Pancreas (tissue), 10 donors: Measurements from ENCODE around the gene PCDH15. TPM values are rescaled to one million over a fixed set of nuclear protein-coding genes. Genes with fewer than 3 reads are reported as not detected.
"Not testable (repeated sequence)": the region's sequence is repeated elsewhere in the genome, so short reads cannot be mapped to it uniquely, and the experiment has no call there.

Source experiments
- ATAC-seq, 4 donors: fragments of 200-7000 bp; cut with Tn5 transposase; one replicate each; pipeline versions ENCODE4 v1.8.0 to v1.9.1; 2020; ENCODE audit warnings: mild to moderate bottlenecking in 4 of 4, moderate library complexity in 4 of 4
- DNase-seq, 6 donors: peaks; one replicate each; pipeline ENCODE4 v3.0.0-alpha.2; 2020
- FAIRE-seq: peaks from 2 replicates; lab custom pipeline; 2012; peaks lifted over from hg19 to GRCh38; lab: Jason Lieb, UNC
- H3K27ac ChIP-seq, 4 donors: fragments of 200-600 bp; sonication (generic); 1 replicate in 3 of 4; 2 replicates in 1 of 4; pipeline versions ENCODE4 v1.5.0 to v1.8.0; 2020
- H3K27me3 ChIP-seq, 4 donors: fragments of 200-600 bp; one replicate each; pipeline ENCODE4 v1.8.0; 2021
- H3K36me3 ChIP-seq, 3 donors: fragments of 200-600 bp; sonication (generic) in 1 of 3; one replicate each; pipeline versions ENCODE4 v1.5.0 to v1.8.0; 2020 to 2021
- H3K4me1 ChIP-seq, 3 donors: fragments of 200-600 bp; one replicate each; pipeline ENCODE4 v1.8.0; 2021
- H3K4me3 ChIP-seq, 4 donors: fragments of 200-600 bp; sonication (generic) in 2 of 4; one replicate each; pipeline versions ENCODE4 v1.5.0 to v1.8.0; 2020 to 2021
- H3K9me3 ChIP-seq, 4 donors: fragments of 200-600 bp; one replicate each; pipeline ENCODE4 v1.8.0; 2021
- WGBS, 2 donors: extraction: QIAGEN DNeasy Blood & Tissue Kit; methylation state at CpG; one replicate each; pipeline ENCODE4 v1.1.7; 2013; 5-methylcytosine and 5-hydroxymethylcytosine counted together
- intact Hi-C, 3 donors: fragments of 100-400 bp; cut with DNase I; formaldehyde crosslinking; loops; one replicate each; pipeline versions ENCODE4 v1.11.1 to v1.14.2; 2022
- polyA plus RNA-seq, 2 donors: library from polyadenylated mRNA; stranded (reverse); fragments of 200-250 nt; gene quantifications; one replicate each; pipeline ENCODE4 v1.2.3, GENCODE V29; 2013
- total RNA-seq, 6 donors: library from RNA; stranded (reverse); fragmentation: NEBNext Ultra II Directional in 4 of 6; extraction: Animal tissue kit (Norgen Biotek cat#: 25700) in 4 of 6; gene quantifications; one replicate each; pipeline versions ENCODE4 v1.2.1 to v1.2.4, GENCODE V29; 2021 to 2023
- TF ChIP-seq, protein P1 (sequence below), 4 donors: fragments of 200-600 bp; sonication (generic) in 3 of 4; IDR thresholded peaks; one replicate each; pipeline versions ENCODE4 v1.5.0 to v1.8.0; 2021; ENCODE audit warnings: antibody characterized with exemption in 4 of 4
- donor health status: healthy with polysubstance abuse.
- donor health status: DM: no; HTN: no; CAD: no; lungs with moderate emphysema.
- donor health status: DM: no; HTN: no; CAD: no.
- donor health status: control.
- donor health status: control.
- donor health status: Bipolar disorder and iron deficiency.
- donor health status: DM: yes; HTN: yes; CAD: no.
- donor health status: DM: no; HTN: no; CAD: no.
- donor health status: DM: no; HTN: no; CAD: no.
- donor health status: DM: yes; HTN: yes; CAD: no.

The PCDH15 gene
- total and polyA plus RNA-seq, 8 donors = 0.31 TPM; not detected in 7

DNA sequence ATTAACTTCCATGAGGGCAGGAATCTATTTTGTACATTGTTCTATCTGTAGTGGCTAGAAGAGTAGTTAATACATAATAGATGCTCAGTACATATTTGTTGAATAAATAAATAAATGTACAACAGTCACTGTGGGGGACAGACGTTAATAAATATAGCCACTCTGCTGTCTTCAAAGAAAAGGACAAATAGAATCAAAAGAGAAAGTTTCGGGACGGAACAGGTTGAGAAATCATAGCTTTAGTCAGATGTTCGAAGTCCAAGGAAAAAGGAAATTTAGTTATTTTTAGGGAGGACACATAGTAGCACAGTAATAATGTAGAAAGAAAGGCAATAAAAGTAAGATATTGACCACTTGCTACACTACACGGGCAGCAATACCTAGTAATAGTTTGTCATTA is 861.4 kb downstream of the PCDH15 start:
- DNase-seq = no peak
- no peak overlapping the region for H3K27ac ChIP-seq
- TF ChIP-seq, protein P1, sequence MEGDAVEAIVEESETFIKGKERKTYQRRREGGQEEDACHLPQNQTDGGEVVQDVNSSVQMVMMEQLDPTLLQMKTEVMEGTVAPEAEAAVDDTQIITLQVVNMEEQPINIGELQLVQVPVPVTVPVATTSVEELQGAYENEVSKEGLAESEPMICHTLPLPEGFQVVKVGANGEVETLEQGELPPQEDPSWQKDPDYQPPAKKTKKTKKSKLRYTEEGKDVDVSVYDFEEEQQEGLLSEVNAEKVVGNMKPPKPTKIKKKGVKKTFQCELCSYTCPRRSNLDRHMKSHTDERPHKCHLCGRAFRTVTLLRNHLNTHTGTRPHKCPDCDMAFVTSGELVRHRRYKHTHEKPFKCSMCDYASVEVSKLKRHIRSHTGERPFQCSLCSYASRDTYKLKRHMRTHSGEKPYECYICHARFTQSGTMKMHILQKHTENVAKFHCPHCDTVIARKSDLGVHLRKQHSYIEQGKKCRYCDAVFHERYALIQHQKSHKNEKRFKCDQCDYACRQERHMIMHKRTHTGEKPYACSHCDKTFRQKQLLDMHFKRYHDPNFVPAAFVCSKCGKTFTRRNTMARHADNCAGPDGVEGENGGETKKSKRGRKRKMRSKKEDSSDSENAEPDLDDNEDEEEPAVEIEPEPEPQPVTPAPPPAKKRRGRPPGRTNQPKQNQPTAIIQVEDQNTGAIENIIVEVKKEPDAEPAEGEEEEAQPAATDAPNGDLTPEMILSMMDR (IDR thresholded peaks at IDR 0.05) = no peak
- no peak for ATAC-seq
- no peak overlapping the region for H3K4me3 ChIP-seq
- no peaks in the 10 kb centered on the region for H3K4me1 ChIP-seq
- H3K9me3 ChIP-seq = no peaks in the 10 kb centered on the region
- H3K36me3 ChIP-seq = no peaks in the 10 kb centered on the region
- intact Hi-C loops = no loop called here
- no peak for FAIRE-seq
- 58 to 72% methylated on average over 5 of the region's 5 CpGs for WGBS, 2 donors
- no peaks in the 10 kb centered on the region for H3K27me3 ChIP-seq

- 42 to 49% methylated on average over 3 of the region's 3 CpGs for WGBS, 2 donors
- H3K4me3 ChIP-seq = no peak overlapping the region
- no peak for DNase-seq
- no peaks in the 10 kb centered on the region for H3K9me3 ChIP-seq
- ATAC-seq = no peak
- TF ChIP-seq, protein P1 (IDR thresholded peaks at IDR 0.05) = no peak
- intact Hi-C loops = no loop called here
- H3K36me3 ChIP-seq = no peaks in the 10 kb centered on the region
- no peaks in the 10 kb centered on the region for H3K27me3 ChIP-seq
- H3K4me1 ChIP-seq = no peaks in the 10 kb centered on the region
- no peak overlapping the region for H3K27ac ChIP-seq
- FAIRE-seq = no peak
Observed at GRCh38 chr10:53930648-53931047, 870.4 kb downstream of the PCDH15 start.

DNA sequence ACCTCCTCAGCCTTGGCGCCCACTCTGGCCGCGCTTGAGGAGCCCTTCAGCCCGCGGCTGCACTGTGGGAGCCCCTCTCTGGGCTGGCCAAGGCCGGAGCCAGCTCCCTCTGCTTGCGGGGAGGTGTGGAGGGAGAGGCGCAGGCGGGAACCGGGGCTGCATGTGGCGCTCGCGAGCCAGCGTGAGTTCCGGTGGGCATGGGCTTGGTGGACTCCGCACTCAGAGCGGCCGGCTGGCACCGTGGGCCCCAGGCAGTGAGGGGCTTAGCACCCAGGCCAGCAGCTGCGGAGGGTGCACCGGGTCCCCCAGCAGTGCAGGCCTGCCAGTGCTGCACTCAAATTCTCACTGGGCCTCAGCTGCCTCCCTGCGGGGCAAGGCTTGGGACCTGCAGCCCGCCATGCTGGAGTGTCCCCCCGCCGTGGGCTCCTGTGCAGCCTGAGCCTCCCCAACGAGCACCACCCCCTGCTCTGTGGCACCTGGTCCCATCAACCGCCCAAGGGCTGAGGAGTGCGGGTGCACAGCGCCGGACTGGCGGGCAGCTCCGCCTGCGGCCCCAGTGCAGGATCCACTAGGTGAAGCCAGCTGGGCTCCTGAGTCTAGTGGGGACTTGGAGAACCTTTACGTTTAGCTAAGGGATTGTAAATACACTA is 876.9 kb downstream of the PCDH15 start:
- H3K27me3 ChIP-seq, FAIRE-seq, ATAC-seq, H3K4me1 ChIP-seq, H3K9me3 ChIP-seq, intact Hi-C loops, H3K4me3 ChIP-seq, H3K36me3 ChIP-seq, H3K27ac ChIP-seq: not testable (repeated sequence)
- WGBS, 2 donors = 88 to 93% methylated on average over 30 to 34 of the region's 34 CpGs
- DNase-seq = peak in 2 of 6 donors; percentile 51 to 64

DNA sequence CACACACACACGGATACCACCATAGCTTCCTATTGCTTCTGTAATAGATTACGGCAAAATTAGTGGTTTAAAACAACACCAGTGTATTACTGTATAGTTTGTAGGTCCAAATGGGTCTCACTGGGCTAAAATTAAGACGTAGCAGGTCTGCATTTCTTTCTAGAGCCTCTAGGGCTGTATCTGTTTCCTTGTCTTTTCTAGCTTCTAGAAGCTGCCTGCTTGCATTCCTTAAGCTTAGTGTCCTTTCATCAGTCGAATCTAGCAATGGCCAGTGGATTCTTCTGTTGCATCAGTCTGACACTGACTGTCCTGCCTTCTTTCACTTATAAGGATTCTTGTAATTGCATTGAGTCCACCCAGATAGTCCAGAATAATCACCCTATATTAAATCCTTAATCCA is 882.3 kb downstream of the PCDH15 start:
- no peak for FAIRE-seq
- Histone ChIP-seq H3K27me3 (no peaks in the 10 kb centered on the region), H3K4me1 (no peaks in the 10 kb centered on the region), H3K9me3 (no peaks in the 10 kb centered on the region), H3K36me3 (no peaks in the 10 kb centered on the region), H3K4me3 (no peak overlapping the region), H3K27ac (no peak overlapping the region)
- intact Hi-C loops = no loop called here
- TF ChIP-seq, protein P1 (IDR thresholded peaks at IDR 0.05) = no peak
- no peak for DNase-seq
- 43 to 52% methylated on average over 4 of the region's 4 CpGs for WGBS, 2 donors
- ATAC-seq = no peak

- Histone ChIP-seq H3K36me3 (no peaks in the 10 kb centered on the region), H3K4me1 (no peaks in the 10 kb centered on the region), H3K4me3 (no peak overlapping the region), H3K9me3 (no peaks in the 10 kb centered on the region), H3K27me3 (no peaks in the 10 kb centered on the region), H3K27ac (no peak overlapping the region)
- intact Hi-C loops = no loop called here
- DNase-seq (no peak), FAIRE-seq (no peak), ATAC-seq (no peak)
- TF ChIP-seq, protein P1 (IDR thresholded peaks at IDR 0.05) = no peak
- 46 to 52% methylated on average over 5 of the region's 5 CpGs for WGBS, 2 donors
Observed at GRCh38 chr10:53909791-53910190, 891.2 kb downstream of the PCDH15 start.
